HepG2 (cell line): ENCODE results near the gene ACSM5. TPM values are rescaled to one million over a fixed set of nuclear protein-coding genes. Genes with fewer than 3 reads are reported as not detected.
A peak's percentile ranks its signal among the peaks of the same experiment; 100 is the strongest.

Experiments
- ATAC-seq: fragments of 200-7000 bp; cut with Tn5 transposase; 3 replicates; pipeline ENCODE4 v1.9.1; 2020; ENCODE audit warnings: mild to moderate bottlenecking, moderate library complexity
- BruUV-seq: library from RNA; stranded (reverse); fragments of 400-500 nt; replicated peaks from 2 replicates; lab custom pipeline; 2021; lab: Mats Ljungman, UMichigan
- CTCF ChIA-PET: fragments of 300-600 bp; formaldehyde crosslinking; extraction: SDS; loops from one replicate; lab custom pipeline; 2021; ENCODE audit warnings: low total read pairs, inconsistent platforms, low intra/inter-chr PET ratio; lab: Yijun Ruan, JAX
- POLR2A ChIA-PET: fragments of 350-600 bp; sonication (Branson Sonifier 250); formaldehyde crosslinking; loops from one replicate; lab custom pipeline; 2020; ENCODE audit warnings: antibody characterized with exemption, inconsistent platforms; lab: Yijun Ruan, JAX
- DNase-seq: peaks from one replicate; pipeline ENCODE4 v3.0.0-alpha.2; 2015; ENCODE audit warnings: low spot score
- FAIRE-seq: peaks from 3 replicates; lab custom pipeline; 2011; peaks lifted over from hg19 to GRCh38; lab: Jason Lieb, UNC
- H2AFZ ChIP-seq: one replicate; pipeline ENCODE4 v1.6.1; 2011; ENCODE audit warnings: low read length, inconsistent platforms
- H3K27ac ChIP-seq: fragments of 300-600 bp; 3 replicates; pipeline ENCODE4 v1.8.0; 2011; ENCODE audit warnings: mixed run types, mild to moderate bottlenecking, mixed read lengths, low read length, inconsistent platforms; ENCODE audit not compliant: insufficient read depth; ENCODE audit errors: extremely low read length
- H3K27me3 ChIP-seq, 2 experiments: fragments of 200-600 bp in 1 of 2; 2 replicates in 1 of 2; 3 replicates in 1 of 2; pipeline versions ENCODE4 v1.6.0 to v1.8.0; 2011; ENCODE audit warnings: low read length in 2 of 2, mild to moderate bottlenecking in 2 of 2, moderate library complexity in 2 of 2, inconsistent platforms in 1 of 2; ENCODE audit not compliant: insufficient read depth in 2 of 2, control insufficient read depth in 1 of 2
- H3K36me3 ChIP-seq, 2 experiments: fragments of 200-600 bp in 1 of 2; replicated peaks in 1 of 2; 2 replicates in 1 of 2; 3 replicates in 1 of 2; pipeline versions ENCODE4 v1.5.1 to v1.8.0; 2011; ENCODE audit warnings: low read length in 2 of 2, inconsistent platforms in 1 of 2; ENCODE audit not compliant: insufficient read depth in 2 of 2, control insufficient read depth in 1 of 2
- H3K4me1 ChIP-seq: 2 replicates; pipeline ENCODE4 v1.5.1; 2012; ENCODE audit warnings: low read length, inconsistent platforms; ENCODE audit not compliant: insufficient read depth
- H3K4me2 ChIP-seq: 2 replicates; pipeline ENCODE4 v1.6.0; 2011; ENCODE audit warnings: low read depth, low read length, inconsistent platforms
- H3K4me3 ChIP-seq, 3 experiments: fragments of 200-600 bp in 1 of 3; sonication (generic), shearing (Covaris generic) in 1 of 3; replicated peaks in 1 of 3; 2 replicates each; pipeline ENCODE4 v1.5.1; 2011 to 2016; ENCODE audit warnings: low read length in 3 of 3, inconsistent platforms in 2 of 3, low read depth in 2 of 3, mild to moderate bottlenecking in 2 of 3, control low read depth in 1 of 3, mixed read lengths in 1 of 3; ENCODE audit not compliant: insufficient read depth in 1 of 3
- H3K79me2 ChIP-seq: one replicate; pipeline ENCODE4 v1.6.1; 2011; ENCODE audit warnings: low read length, inconsistent platforms; ENCODE audit not compliant: insufficient read depth
- H3K9ac ChIP-seq: 2 replicates; pipeline ENCODE4 v1.6.0; 2011; ENCODE audit warnings: mild to moderate bottlenecking, low read depth, low read length, inconsistent platforms; ENCODE audit not compliant: insufficient read depth
- H3K9me3 ChIP-seq: 2 replicates; pipeline ENCODE4 v1.5.1; 2012; ENCODE audit warnings: mild to moderate bottlenecking, low read length
- H4K20me1 ChIP-seq: 2 replicates; pipeline ENCODE4 v1.6.0; 2011; ENCODE audit warnings: inconsistent platforms, mild to moderate bottlenecking, low read length, moderate library complexity; ENCODE audit not compliant: insufficient read depth
- CHD2 ChIP-seq: IDR thresholded peaks from 2 replicates; pipeline ENCODE4 v1.6.1; 2011; ENCODE audit warnings: low read depth, low read length, improper control_type of control experiment
- HNF4A ChIP-seq: sonication (generic); formaldehyde crosslinking; IDR thresholded peaks from 2 replicates; pipeline ENCODE4 v1.4.0; 2020; ENCODE audit warnings: missing genetic modification reagents
- MAX ChIP-seq: IDR thresholded peaks from 2 replicates; pipeline ENCODE4 v1.6.1; 2012; ENCODE audit warnings: inconsistent platforms
- POGZ ChIP-seq: sonication (generic); formaldehyde crosslinking; IDR thresholded peaks from 2 replicates; pipeline ENCODE4 v1.4.0; 2020; ENCODE audit warnings: mild to moderate bottlenecking, missing genetic modification reagents
- PPARG ChIP-seq: conservative IDR thresholded peaks from 2 replicates; pipeline ENCODE4 v1.6.1; 2016; ENCODE audit warnings: missing biosample characterization, missing genetic modification reagents
- RFXAP ChIP-seq: sonication (generic); formaldehyde crosslinking; IDR thresholded peaks from 2 replicates; pipeline ENCODE4 v1.4.0; 2020; ENCODE audit warnings: missing genetic modification reagents, borderline replicate concordance
- SNAPC2 ChIP-seq: sonication (generic); formaldehyde crosslinking; IDR thresholded peaks from 2 replicates; pipeline ENCODE4 v1.8.1; 2022; ENCODE audit warnings: mild to moderate bottlenecking, missing genetic modification reagents
- SOX13 ChIP-seq, 3 experiments: fragments of 450-650 bp in 1 of 3; sonication (generic) in 1 of 3; formaldehyde crosslinking in 1 of 3; IDR thresholded peaks in 2 of 3; conservative IDR thresholded peaks in 1 of 3; 2 replicates each; pipeline versions ENCODE4 v1.5.0 to v1.6.1; 2016 to 2020; ENCODE audit warnings: antibody characterized with exemption in 1 of 3, mild to moderate bottlenecking in 1 of 3, missing compliant biosample characterization in 1 of 3, missing genetic modification reagents in 1 of 3, moderate library complexity in 1 of 3
- ZMYM4 ChIP-seq: sonication (generic); formaldehyde crosslinking; IDR thresholded peaks from 2 replicates; pipeline ENCODE4 v1.8.1; 2023; ENCODE audit warnings: mild to moderate bottlenecking, missing genetic modification reagents
- ZNF496 ChIP-seq: sonication (generic); formaldehyde crosslinking; IDR thresholded peaks from 2 replicates; pipeline ENCODE4 v1.8.1; 2023; ENCODE audit warnings: mild to moderate bottlenecking, moderate library complexity, missing genetic modification reagents; ENCODE audit not compliant: insufficient replicate concordance
- ZNF644 ChIP-seq: IDR thresholded peaks from 2 replicates; pipeline ENCODE4 v1.6.1; 2016; ENCODE audit warnings: low read depth
- ZNF83 ChIP-seq: sonication (generic); formaldehyde crosslinking; IDR thresholded peaks from 2 replicates; pipeline ENCODE4 v1.4.0; 2020; ENCODE audit warnings: missing genetic modification reagents, mild to moderate bottlenecking, borderline replicate concordance
- ZSCAN21 ChIP-seq: sonication (generic); formaldehyde crosslinking; IDR thresholded peaks from 2 replicates; pipeline ENCODE4 v1.8.0; 2022; ENCODE audit warnings: mild to moderate bottlenecking, missing genetic modification reagents, moderate library complexity, borderline replicate concordance
- WGBS: methylation state at CpG from one replicate; pipeline ENCODE4 v1.1.6; 2017; ENCODE audit warnings: low lambda C conversion rate; 5-methylcytosine and 5-hydroxymethylcytosine counted together
- in situ Hi-C: cut with HindIII; loops from 2 replicates; pipeline ENCODE4 v1.10.0; 2017; ENCODE audit warnings: low pct_unique_long_range_greater_than_20kb; ENCODE audit not compliant: extremely low pct_ligation_motif_present
- intact Hi-C: fragments of 100-400 bp; cut with micrococcal nuclease; formaldehyde crosslinking; loops from one replicate; pipeline ENCODE4 v1.10.0; 2022; ENCODE audit not compliant: unreplicated experiment
- polyA plus RNA-seq, 8 experiments: library from polyadenylated mRNA; depleted of rRNA in 3 of 8; stranded (reverse) in 7 of 8; unstranded in 1 of 8; fragments of >200 nt; fragmentation: Illumina TruSeq in 4 of 8; extraction: Trizol in 4 of 8; gene quantifications; 2 replicates each; pipeline versions ENCODE4 v1.2.1 to v1.2.3, GENCODE V29; 2011 to 2016; ENCODE audit warnings: low read depth in 4 of 8, missing spikeins in 1 of 8, mixed read lengths in 1 of 8; ENCODE audit not compliant: insufficient read depth in 1 of 8
- total RNA-seq, 5 experiments: library from RNA; depleted of rRNA; stranded (reverse); fragments of >200 nt; fragmentation: Illumina TruSeq; extraction: Trizol; gene quantifications; 2 replicates each; pipeline ENCODE4 v1.2.3, GENCODE V29; 2016; ENCODE audit warnings: low read depth in 1 of 5
- TF ChIP-seq, protein P1 (sequence below): IDR thresholded peaks from 2 replicates; pipeline ENCODE4 v1.4.0; 2020; ENCODE audit warnings: mild to moderate bottlenecking, missing genetic modification reagents
- TF ChIP-seq, protein P2 (sequence below): sonication (generic); IDR thresholded peaks from 2 replicates; pipeline ENCODE4 v1.6.1; 2016; ENCODE audit warnings: low read depth, borderline replicate concordance
- TF ChIP-seq, protein P3 (sequence below): sonication (generic); formaldehyde crosslinking; IDR thresholded peaks from 2 replicates; pipeline ENCODE4 v1.4.0; 2020; ENCODE audit warnings: missing genetic modification reagents
- TF ChIP-seq, protein P4 (sequence below): IDR thresholded peaks from 2 replicates; pipeline ENCODE4 v1.6.1; 2016

Gene ACSM5
- total and polyA plus RNA-seq, 2 of the 13 experiments (the other 11 are each of a cell fraction or from before 2014, with no cell fraction given): 9.1 to 15.0 TPM

- Histone ChIP-seq H3K4me3 (no peak overlapping the region), H3K36me3 (no peaks in the 10 kb centered on the region), H3K79me2 (no peaks in the 10 kb centered on the region), H3K27ac (no peak overlapping the region), H3K4me1 (peaks cover 18% of the 10 kb centered on the region), H3K4me2 (no peak overlapping the region; the same call in 1 of the 2 replicates), H3K9me3 (no peaks in the 10 kb centered on the region), H4K20me1 (no peaks in the 10 kb centered on the region), H3K27me3 (no peaks in the 10 kb centered on the region), H3K9ac (no peak overlapping the region), H2AFZ (no peak overlapping the region)
- FAIRE-seq: no peak
- intact Hi-C loops: no loop called here
- ATAC-seq: peak; percentile 79
- 6% methylated on average over 1 of the region's 1 CpG for WGBS
- POLR2A ChIA-PET: no interaction called here
- CTCF ChIA-PET: no interaction called here
- in situ Hi-C loops: no loop called here
- no TSS peak for BruUV-seq
- peak; percentile 16 for DNase-seq
- TF ChIP-seq ZNF496 (no peak), CHD2 (no peak), ZNF644 (CRISPR knock-in tag) (peak; percentile 73; the same call in 1 of the 2 replicates), POGZ (peak; percentile 56), ZMYM4 (CRISPR knock-in tag) (peak; percentile 78; the same call in 1 of the 2 replicates), ZNF83 (CRISPR knock-in tag) (no peak), MAX (peak; percentile 57; the same call in 1 of the 2 replicates), ZSCAN21 (CRISPR knock-in tag) (no peak), SOX13 (IDR thresholded peaks at IDR 0.05) (no peak), SOX13 (CRISPR knock-in tag; conservative IDR thresholded peaks at IDR 0.05 in 1 of 2, IDR thresholded peaks at IDR 0.05 in 1 of 2) (no peak), HNF4A (CRISPR knock-in tag) (peak; percentile 87), SNAPC2 (CRISPR knock-in tag) (no peak), PPARG (CRISPR knock-in tag) (no peak), RFXAP (no peak)
- TF ChIP-seq, protein P1, sequence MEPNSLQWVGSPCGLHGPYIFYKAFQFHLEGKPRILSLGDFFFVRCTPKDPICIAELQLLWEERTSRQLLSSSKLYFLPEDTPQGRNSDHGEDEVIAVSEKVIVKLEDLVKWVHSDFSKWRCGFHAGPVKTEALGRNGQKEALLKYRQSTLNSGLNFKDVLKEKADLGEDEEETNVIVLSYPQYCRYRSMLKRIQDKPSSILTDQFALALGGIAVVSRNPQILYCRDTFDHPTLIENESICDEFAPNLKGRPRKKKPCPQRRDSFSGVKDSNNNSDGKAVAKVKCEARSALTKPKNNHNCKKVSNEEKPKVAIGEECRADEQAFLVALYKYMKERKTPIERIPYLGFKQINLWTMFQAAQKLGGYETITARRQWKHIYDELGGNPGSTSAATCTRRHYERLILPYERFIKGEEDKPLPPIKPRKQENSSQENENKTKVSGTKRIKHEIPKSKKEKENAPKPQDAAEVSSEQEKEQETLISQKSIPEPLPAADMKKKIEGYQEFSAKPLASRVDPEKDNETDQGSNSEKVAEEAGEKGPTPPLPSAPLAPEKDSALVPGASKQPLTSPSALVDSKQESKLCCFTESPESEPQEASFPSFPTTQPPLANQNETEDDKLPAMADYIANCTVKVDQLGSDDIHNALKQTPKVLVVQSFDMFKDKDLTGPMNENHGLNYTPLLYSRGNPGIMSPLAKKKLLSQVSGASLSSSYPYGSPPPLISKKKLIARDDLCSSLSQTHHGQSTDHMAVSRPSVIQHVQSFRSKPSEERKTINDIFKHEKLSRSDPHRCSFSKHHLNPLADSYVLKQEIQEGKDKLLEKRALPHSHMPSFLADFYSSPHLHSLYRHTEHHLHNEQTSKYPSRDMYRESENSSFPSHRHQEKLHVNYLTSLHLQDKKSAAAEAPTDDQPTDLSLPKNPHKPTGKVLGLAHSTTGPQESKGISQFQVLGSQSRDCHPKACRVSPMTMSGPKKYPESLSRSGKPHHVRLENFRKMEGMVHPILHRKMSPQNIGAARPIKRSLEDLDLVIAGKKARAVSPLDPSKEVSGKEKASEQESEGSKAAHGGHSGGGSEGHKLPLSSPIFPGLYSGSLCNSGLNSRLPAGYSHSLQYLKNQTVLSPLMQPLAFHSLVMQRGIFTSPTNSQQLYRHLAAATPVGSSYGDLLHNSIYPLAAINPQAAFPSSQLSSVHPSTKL: peak; percentile 65
- TF ChIP-seq, protein P2, sequence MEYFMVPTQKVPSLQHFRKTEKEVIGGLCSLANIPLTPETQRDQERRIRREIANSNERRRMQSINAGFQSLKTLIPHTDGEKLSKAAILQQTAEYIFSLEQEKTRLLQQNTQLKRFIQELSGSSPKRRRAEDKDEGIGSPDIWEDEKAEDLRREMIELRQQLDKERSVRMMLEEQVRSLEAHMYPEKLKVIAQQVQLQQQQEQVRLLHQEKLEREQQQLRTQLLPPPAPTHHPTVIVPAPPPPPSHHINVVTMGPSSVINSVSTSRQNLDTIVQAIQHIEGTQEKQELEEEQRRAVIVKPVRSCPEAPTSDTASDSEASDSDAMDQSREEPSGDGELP: peak; percentile 77
- TF ChIP-seq, protein P3, sequence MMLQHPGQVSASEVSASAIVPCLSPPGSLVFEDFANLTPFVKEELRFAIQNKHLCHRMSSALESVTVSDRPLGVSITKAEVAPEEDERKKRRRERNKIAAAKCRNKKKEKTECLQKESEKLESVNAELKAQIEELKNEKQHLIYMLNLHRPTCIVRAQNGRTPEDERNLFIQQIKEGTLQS (CRISPR knock-in tag): no peak
- TF ChIP-seq, protein P4, sequence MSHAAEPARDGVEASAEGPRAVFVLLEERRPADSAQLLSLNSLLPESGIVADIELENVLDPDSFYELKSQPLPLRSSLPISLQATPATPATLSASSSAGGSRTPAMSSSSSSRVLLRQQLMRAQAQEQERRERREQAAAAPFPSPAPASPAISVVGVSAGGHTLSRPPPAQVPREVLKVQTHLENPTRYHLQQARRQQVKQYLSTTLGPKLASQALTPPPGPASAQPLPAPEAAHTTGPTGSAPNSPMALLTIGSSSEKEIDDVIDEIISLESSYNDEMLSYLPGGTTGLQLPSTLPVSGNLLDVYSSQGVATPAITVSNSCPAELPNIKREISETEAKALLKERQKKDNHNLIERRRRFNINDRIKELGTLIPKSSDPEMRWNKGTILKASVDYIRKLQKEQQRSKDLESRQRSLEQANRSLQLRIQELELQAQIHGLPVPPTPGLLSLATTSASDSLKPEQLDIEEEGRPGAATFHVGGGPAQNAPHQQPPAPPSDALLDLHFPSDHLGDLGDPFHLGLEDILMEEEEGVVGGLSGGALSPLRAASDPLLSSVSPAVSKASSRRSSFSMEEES (CRISPR knock-in tag): no peak
These were observed 75.4 kb downstream of the ACSM5 start for GRCh38 chr16:20484726-20485125.
